ES-I3 (cell line): Measurements from ENCODE around the gene CCSAP.
A peak's percentile ranks its signal among the peaks of the same experiment; 100 is the strongest.

Experiments used
- H3K36me3 ChIP-seq: 2 replicates; pipeline ENCODE4 v1.6.1; 2013; ENCODE audit warnings: mild to moderate bottlenecking, low read length, control low read depth, moderate library complexity; ENCODE audit not compliant: insufficient read depth
- H3K4me1 ChIP-seq: 2 replicates; pipeline ENCODE4 v1.6.1; 2013; ENCODE audit warnings: mild to moderate bottlenecking, control low read depth, low read length; ENCODE audit not compliant: insufficient read depth
- H3K9ac ChIP-seq: 2 replicates; pipeline ENCODE4 v1.6.1; 2013; ENCODE audit warnings: low read depth, mild to moderate bottlenecking, low read length, moderate library complexity
- H3K9me3 ChIP-seq: 2 replicates; pipeline ENCODE4 v1.6.1; 2013; ENCODE audit warnings: mild to moderate bottlenecking, low read length, moderate library complexity; ENCODE audit not compliant: control insufficient read depth, insufficient read depth

The CCSAP gene

GRCh38 chr1:229281339-229281926, 61.4 kb downstream of the CCSAP start:
- no peaks in the 10 kb centered on the region; the same call in 1 of the 2 replicates for H3K36me3 ChIP-seq
- peaks cover 8% of the 10 kb centered on the region; the same call in 1 of the 2 replicates for H3K4me1 ChIP-seq
- H3K9ac ChIP-seq = no peak overlapping the region
- no peaks in the 10 kb centered on the region for H3K9me3 ChIP-seq

GRCh38 chr1:229280921-229281320, 61.9 kb downstream of the CCSAP start:
- Histone ChIP-seq H3K36me3 (no peaks in the 10 kb centered on the region; the same call in 1 of the 2 replicates), H3K9ac (no peak overlapping the region), H3K9me3 (no peaks in the 10 kb centered on the region), H3K4me1 (peaks cover 9% of the 10 kb centered on the region; the same call in 1 of the 2 replicates)

GRCh38 chr1:229280037-229280828, 62.6 kb downstream of the CCSAP start:
- Histone ChIP-seq H3K9me3 (no peaks in the 10 kb centered on the region), H3K9ac (no peak overlapping the region), H3K4me1 (0 out of 2 replicates have a peak, but pooled peaks cover 6% of the 10 kb centered on the region), H3K36me3 (no peaks in the 10 kb centered on the region; the same call in 1 of the 2 replicates)

- Histone ChIP-seq H3K4me1 (0 out of 2 replicates have a peak, but pooled peaks cover 6% of the 10 kb centered on the region), H3K9ac (no peak overlapping the region), H3K36me3 (no peaks in the 10 kb centered on the region; the same call in 1 of the 2 replicates), H3K9me3 (no peaks in the 10 kb centered on the region)
Observed at GRCh38 chr1:229279242-229279641, 63.6 kb downstream of the CCSAP start.

- no peaks in the 10 kb centered on the region; the same call in 1 of the 2 replicates for H3K36me3 ChIP-seq
- 0 out of 2 replicates have a peak, but pooled peaks cover 9% of the 10 kb centered on the region for H3K4me1 ChIP-seq
- H3K9me3 ChIP-seq = no peaks in the 10 kb centered on the region
- no peak overlapping the region for H3K9ac ChIP-seq
Observed at GRCh38 chr1:229278120-229278741, 64.6 kb downstream of the CCSAP start.

- no peaks in the 10 kb centered on the region for H3K9me3 ChIP-seq
- peaks cover 20% of the 10 kb centered on the region for H3K4me1 ChIP-seq
- no peaks in the 10 kb centered on the region; the same call in 1 of the 2 replicates for H3K36me3 ChIP-seq
- no peak overlapping the region for H3K9ac ChIP-seq
Observed at GRCh38 chr1:229275005-229275404, 67.8 kb downstream of the CCSAP start.

GRCh38 chr1:229273507-229274232, 69.2 kb downstream of the CCSAP start:
- no peaks in the 10 kb centered on the region for H3K9me3 ChIP-seq
- no peaks in the 10 kb centered on the region; the same call in 1 of the 2 replicates for H3K36me3 ChIP-seq
- H3K4me1 ChIP-seq = peaks cover 20% of the 10 kb centered on the region
- H3K9ac ChIP-seq = no peak overlapping the region

GRCh38 chr1:229272164-229273158, 70.4 kb downstream of the CCSAP start:
- Histone ChIP-seq H3K4me1 (peaks cover 20% of the 10 kb centered on the region), H3K9ac (peak overlapping the region; percentile 88), H3K36me3 (no peaks in the 10 kb centered on the region), H3K9me3 (no peaks in the 10 kb centered on the region)

GRCh38 chr1:229271448-229272159, 71.2 kb downstream of the CCSAP start:
- H3K9me3 ChIP-seq = no peaks in the 10 kb centered on the region
- peak overlapping the region; percentile 88 for H3K9ac ChIP-seq
- H3K4me1 ChIP-seq = peaks cover 20% of the 10 kb centered on the region
- H3K36me3 ChIP-seq = no peaks in the 10 kb centered on the region
